Tibial nerve (tissue), 4 donors: Measurements from ENCODE around the gene BLVRA. TPM values are rescaled to one million over a fixed set of nuclear protein-coding genes. Genes with fewer than 3 reads are reported as not detected.

ENCODE experiments used
- DNase-seq, 2 donors: peaks; one replicate each; pipeline ENCODE4 v3.0.0-alpha.2; 2019; ENCODE audit warnings: low spot score in 2 of 2
- H3K27ac ChIP-seq, 4 donors: fragments of 200-600 bp; sonication (generic) in 3 of 4; one replicate each; pipeline ENCODE4 v1.5.1; 2017 to 2019; ENCODE audit warnings: mild to moderate bottlenecking in 1 of 4
- H3K27me3 ChIP-seq, 2 donors: fragments of 200-600 bp; sonication (generic) in 1 of 2; one replicate each; pipeline versions ENCODE4 v1.5.1 to v1.6.0; 2017 to 2019
- H3K36me3 ChIP-seq, 3 donors: fragments of 200-600 bp; sonication (generic); one replicate each; pipeline ENCODE4 v1.5.1; 2018 to 2019
- H3K4me1 ChIP-seq, 4 donors: fragments of 200-600 bp; sonication (generic) in 3 of 4; one replicate each; pipeline ENCODE4 v1.5.1; 2017 to 2019
- H3K4me3 ChIP-seq, 4 donors: fragments of 200-600 bp; sonication (generic) in 3 of 4; one replicate each; pipeline ENCODE4 v1.5.1; 2017 to 2019; ENCODE audit warnings: mild to moderate bottlenecking in 1 of 4, moderate library complexity in 1 of 4
- H3K9me3 ChIP-seq, 4 donors: fragments of 200-600 bp; sonication (generic) in 3 of 4; one replicate each; pipeline ENCODE4 v1.5.1; 2017 to 2019
- CTCF ChIP-seq, 5 experiments: fragments of 200-600 bp in 3 of 5; fragments of 450-650 bp in 2 of 5; sonication (generic) in 3 of 5; IDR thresholded peaks; one replicate each; pipeline ENCODE4 v1.5.1; 2016 to 2019; ENCODE audit warnings: antibody characterized with exemption in 5 of 5, mild to moderate bottlenecking in 3 of 5, moderate library complexity in 2 of 5
- EP300 ChIP-seq, 2 donors: sonication (generic); formaldehyde crosslinking; IDR thresholded peaks; one replicate each; pipeline ENCODE4 v1.6.1; 2017; ENCODE audit warnings: antibody characterized with exemption in 2 of 2, mild to moderate bottlenecking in 1 of 2
- POLR2A ChIP-seq, 2 donors: fragments of 450-650 bp; IDR thresholded peaks; one replicate each; pipeline ENCODE4 v1.6.1; 2017; ENCODE audit warnings: antibody characterized with exemption in 2 of 2, mild to moderate bottlenecking in 2 of 2, moderate library complexity in 2 of 2
- WGBS, 2 donors: methylation state at CpG; one replicate each; pipeline ENCODE4 v1.1.5; 2018; 5-methylcytosine and 5-hydroxymethylcytosine counted together
- total RNA-seq, 4 donors: library from RNA; depleted of rRNA; stranded (reverse); fragments of >200 nt; gene quantifications; one replicate each; pipeline ENCODE4 v1.1.0, GENCODE V29; 2016

Gene BLVRA
- total RNA-seq, 4 donors from 2014 or later, result 32.2 to 70.5 (median 48.5) TPM

- no peak overlapping the region for H3K4me3 ChIP-seq
- H3K36me3 ChIP-seq, result peaks cover 0 to 25% (median 4%) of the 10 kb centered on the region in 3 donors
- TF ChIP-seq EP300 (IDR thresholded peaks at IDR 0.05), result no peak
- no peak for TF ChIP-seq POLR2A (IDR thresholded peaks at IDR 0.05)
- TF ChIP-seq CTCF (IDR thresholded peaks at IDR 0.05), result no peak
- WGBS, 2 donors, result 85 to 87% methylated on average over 8 of the region's 8 CpGs
- H3K4me1 ChIP-seq, result peaks cover 0 to 33% (median 4%) of the 10 kb centered on the region in 4 donors
- H3K9me3 ChIP-seq, result no peaks in the 10 kb centered on the region
- no peak overlapping the region for H3K27ac ChIP-seq
- no peaks in the 10 kb centered on the region for H3K27me3 ChIP-seq
- no peak for DNase-seq
These were observed 8.8 kb downstream of the BLVRA start for GRCh38 chr7:43767311-43767710.

- no peaks in the 10 kb centered on the region for H3K27me3 ChIP-seq
- TF ChIP-seq CTCF (IDR thresholded peaks at IDR 0.05) (no peak), EP300 (IDR thresholded peaks at IDR 0.05) (no peak), POLR2A (IDR thresholded peaks at IDR 0.05) (no peak)
- no peaks in the 10 kb centered on the region for H3K9me3 ChIP-seq
- 80 to 88% methylated on average over 9 of the region's 9 CpGs for WGBS, 2 donors
- no peak overlapping the region for H3K4me3 ChIP-seq
- H3K36me3 ChIP-seq, result peaks cover 0 to 34% (median 4%) of the 10 kb centered on the region in 3 donors
- H3K4me1 ChIP-seq, result peaks cover 0 to 25% (median 4%) of the 10 kb centered on the region in 4 donors
- no peak overlapping the region for H3K27ac ChIP-seq
- DNase-seq, result no peak
These were observed 9.9 kb downstream of the BLVRA start for GRCh38 chr7:43768201-43768886.

- H3K4me3 ChIP-seq, result no peak overlapping the region
- no peaks in the 10 kb centered on the region for H3K9me3 ChIP-seq
- TF ChIP-seq CTCF (IDR thresholded peaks at IDR 0.05), result no peak
- no peak for TF ChIP-seq POLR2A (IDR thresholded peaks at IDR 0.05)
- no peak for TF ChIP-seq EP300 (IDR thresholded peaks at IDR 0.05)
- WGBS, 2 donors, result 88 to 93% methylated on average over 4 of the region's 4 CpGs
- H3K27me3 ChIP-seq, result no peaks in the 10 kb centered on the region
- no peak for DNase-seq
- H3K36me3 ChIP-seq, result peaks cover 0 to 37% (median 4%) of the 10 kb centered on the region in 3 donors
- H3K27ac ChIP-seq, result no peak overlapping the region
- peaks cover 0 to 19% (median 4%) of the 10 kb centered on the region in 4 donors for H3K4me1 ChIP-seq
These were observed 10.4 kb downstream of the BLVRA start for GRCh38 chr7:43768887-43769272.

GRCh38 chr7:43769281-43769680, 10.8 kb downstream of the BLVRA start:
- Histone ChIP-seq H3K27me3 (no peaks in the 10 kb centered on the region), H3K4me1 (peaks cover 0 to 15% (median 3%) of the 10 kb centered on the region in 4 donors), H3K27ac (no peak overlapping the region), H3K9me3 (no peaks in the 10 kb centered on the region), H3K36me3 (peaks cover 0 to 37% (median 4%) of the 10 kb centered on the region in 3 donors), H3K4me3 (no peak overlapping the region)
- no peak for DNase-seq
- 86 to 89% methylated on average over 5 of the region's 5 CpGs for WGBS, 2 donors
- peak in 1 of 2 donors; percentile 32 for TF ChIP-seq EP300 (IDR thresholded peaks at IDR 0.05)
- TF ChIP-seq CTCF (IDR thresholded peaks at IDR 0.05), result no peak

GRCh38 chr7:43769791-43770465, 11.4 kb downstream of the BLVRA start:
- Histone ChIP-seq H3K36me3 (peaks cover 0 to 37% (median 4%) of the 10 kb centered on the region in 3 donors), H3K27me3 (no peaks in the 10 kb centered on the region), H3K4me3 (no peak overlapping the region), H3K9me3 (no peaks in the 10 kb centered on the region), H3K27ac (no peak overlapping the region), H3K4me1 (peaks cover 0 to 9% (median under 1%) of the 10 kb centered on the region in 4 donors)
- DNase-seq, result no peak
- 82 to 83% methylated on average over 10 of the region's 10 CpGs for WGBS, 2 donors
- TF ChIP-seq CTCF (IDR thresholded peaks at IDR 0.05) (no peak), EP300 (IDR thresholded peaks at IDR 0.05) (no peak), POLR2A (IDR thresholded peaks at IDR 0.05) (no peak)
